Keratinocyte (primary cell): Measurements from ENCODE around the gene PIWIL1.

Experiments used
- EZH2 ChIP-seq: IDR thresholded peaks from one replicate; pipeline ENCODE4 v1.6.1; 2012; ENCODE audit warnings: inconsistent platforms, mild to moderate bottlenecking, low read length, moderate library complexity
- TF ChIP-seq, protein P1 (sequence below), 3 experiments: IDR thresholded peaks in 1 of 3; conservative IDR thresholded peaks in 1 of 3; optimal IDR thresholded peaks in 1 of 3; 2 replicates in 2 of 3; 3 replicates in 1 of 3; pipeline versions ENCODE3 to v1.5.1; 2011; ENCODE audit warnings: low read length in 3 of 3, mild to moderate bottlenecking in 3 of 3, moderate library complexity in 2 of 3, control low read depth in 1 of 3, inconsistent platforms in 1 of 3; ENCODE audit not compliant: insufficient read depth in 2 of 3; ENCODE audit errors: extremely low read depth in 1 of 3

DNA sequence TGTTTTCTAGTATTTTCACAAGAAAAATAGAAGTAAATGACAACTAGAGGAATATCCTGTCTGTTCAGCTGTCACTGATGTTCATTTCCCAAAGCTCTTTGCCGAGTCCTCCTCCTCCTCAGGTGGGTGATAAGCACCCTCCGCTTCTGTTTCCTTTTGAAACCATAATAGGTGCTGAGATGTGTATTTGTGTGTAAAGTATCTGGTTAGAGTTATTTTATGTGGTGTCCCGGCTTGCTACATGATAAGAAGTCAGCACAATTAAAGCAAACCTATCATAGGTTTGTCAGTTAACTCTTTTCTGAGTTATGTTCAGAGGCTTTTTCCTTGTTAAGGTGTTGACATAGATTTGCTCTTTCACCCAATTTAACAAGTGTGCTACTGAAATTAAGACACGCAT, 82.4 kb downstream of the PIWIL1 start:
- TF ChIP-seq, protein P1, sequence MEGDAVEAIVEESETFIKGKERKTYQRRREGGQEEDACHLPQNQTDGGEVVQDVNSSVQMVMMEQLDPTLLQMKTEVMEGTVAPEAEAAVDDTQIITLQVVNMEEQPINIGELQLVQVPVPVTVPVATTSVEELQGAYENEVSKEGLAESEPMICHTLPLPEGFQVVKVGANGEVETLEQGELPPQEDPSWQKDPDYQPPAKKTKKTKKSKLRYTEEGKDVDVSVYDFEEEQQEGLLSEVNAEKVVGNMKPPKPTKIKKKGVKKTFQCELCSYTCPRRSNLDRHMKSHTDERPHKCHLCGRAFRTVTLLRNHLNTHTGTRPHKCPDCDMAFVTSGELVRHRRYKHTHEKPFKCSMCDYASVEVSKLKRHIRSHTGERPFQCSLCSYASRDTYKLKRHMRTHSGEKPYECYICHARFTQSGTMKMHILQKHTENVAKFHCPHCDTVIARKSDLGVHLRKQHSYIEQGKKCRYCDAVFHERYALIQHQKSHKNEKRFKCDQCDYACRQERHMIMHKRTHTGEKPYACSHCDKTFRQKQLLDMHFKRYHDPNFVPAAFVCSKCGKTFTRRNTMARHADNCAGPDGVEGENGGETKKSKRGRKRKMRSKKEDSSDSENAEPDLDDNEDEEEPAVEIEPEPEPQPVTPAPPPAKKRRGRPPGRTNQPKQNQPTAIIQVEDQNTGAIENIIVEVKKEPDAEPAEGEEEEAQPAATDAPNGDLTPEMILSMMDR (optimal IDR thresholded peaks at IDR 0.05 in 1 of 3, IDR thresholded peaks at IDR 0.05 in 1 of 3, conservative IDR thresholded peaks at IDR 0.05 in 1 of 3; ENCODE audit: extremely low read depth in 1 of 3, insufficient read depth in 2 of 3, low read length in 3 of 3), result no peak
- TF ChIP-seq EZH2, result no peak
